SK-N-SH (cell line): ENCODE measurements around the gene ARRDC2. TPM values are rescaled to one million over a fixed set of nuclear protein-coding genes. Genes with fewer than 3 reads are reported as not detected.

Experiments
- CTCF ChIA-PET: fragments of 300-600, 350-600 bp; formaldehyde crosslinking; extraction: SDS; loops from one replicate; lab custom pipeline; 2021; lab: Yijun Ruan, JAX
- POLR2A ChIA-PET: fragments of 350-600 bp; sonication (Branson Sonifier 250); formaldehyde crosslinking; extraction: SDS; loops from one replicate; lab custom pipeline; 2020; ENCODE audit warnings: antibody characterized with exemption, inconsistent platforms; lab: Yijun Ruan, JAX
- DNase-seq: peaks from one replicate; pipeline ENCODE4 v3.0.0; 2012
- H2AFZ ChIP-seq: fragments of 200-600 bp; sonication (generic); 2 replicates; pipeline ENCODE4 v1.8.1; 2016; ENCODE audit warnings: antibody characterized with exemption, mild to moderate bottlenecking, low read depth
- H3F3A ChIP-seq: fragments of 200-600 bp; sonication (generic); replicated peaks from 2 replicates; pipeline ENCODE3; 2016; ENCODE audit warnings: antibody characterized with exemption, mild to moderate bottlenecking; ENCODE audit not compliant: insufficient read depth
- H3K27ac ChIP-seq, 2 experiments: fragments of 200-500 bp in 1 of 2; fragments of 200-600 bp in 1 of 2; sonication (Bioruptor generic) in 1 of 2; sonication (generic), shearing (Covaris generic) in 1 of 2; 2 replicates each; pipeline versions ENCODE4 v1.5.1 to v1.6.1; 2014 to 2016; ENCODE audit warnings: low read depth in 2 of 2, inconsistent platforms in 1 of 2, low read length in 1 of 2, mild to moderate bottlenecking in 1 of 2, mixed read lengths in 1 of 2
- H3K27me3 ChIP-seq: fragments of 200-600 bp; sonication (generic), shearing (Covaris generic); 2 replicates; pipeline ENCODE4 v1.6.1; 2016; ENCODE audit warnings: mixed run types; ENCODE audit not compliant: insufficient read depth
- H3K36me3 ChIP-seq, 2 experiments: fragments of 200-500 bp in 1 of 2; fragments of 200-600 bp in 1 of 2; sonication (Bioruptor generic) in 1 of 2; sonication (generic) in 1 of 2; replicated peaks in 1 of 2; 2 replicates each; pipeline versions ENCODE3 to v1.5.1; 2014 to 2016; ENCODE audit warnings: low read length in 1 of 2, mild to moderate bottlenecking in 1 of 2; ENCODE audit not compliant: insufficient read depth in 2 of 2, control insufficient read depth in 1 of 2
- H3K4me1 ChIP-seq, 2 experiments: fragments of 200-500 bp in 1 of 2; fragments of 200-600 bp in 1 of 2; sonication (Bioruptor generic) in 1 of 2; sonication (generic), shearing (Covaris generic) in 1 of 2; 2 replicates each; pipeline versions ENCODE4 v1.5.1 to v1.6.1; 2014 to 2016; ENCODE audit warnings: low read depth in 1 of 2, low read length in 1 of 2, mixed run types in 1 of 2; ENCODE audit not compliant: insufficient read depth in 2 of 2, control insufficient read depth in 1 of 2
- H3K4me2 ChIP-seq: fragments of 200-600 bp; sonication (generic), shearing (Covaris generic); 2 replicates; pipeline ENCODE4 v1.6.1; 2017; ENCODE audit warnings: mixed run types
- H3K4me3 ChIP-seq, 2 experiments: fragments of 200-500 bp in 1 of 2; fragments of 200-600 bp in 1 of 2; sonication (Bioruptor generic) in 1 of 2; sonication (generic), shearing (Covaris generic) in 1 of 2; 2 replicates each; pipeline versions ENCODE4 v1.5.1 to v1.8.1; 2014 to 2016; ENCODE audit warnings: low read depth in 2 of 2, inconsistent platforms in 1 of 2, low read length in 1 of 2, mild to moderate bottlenecking in 1 of 2, mixed read lengths in 1 of 2, moderate library complexity in 1 of 2
- H3K79me2 ChIP-seq: fragments of 200-600 bp; sonication (generic); 2 replicates; pipeline ENCODE4 v1.8.1; 2017; ENCODE audit warnings: mild to moderate bottlenecking; ENCODE audit not compliant: insufficient read depth
- H3K9ac ChIP-seq: fragments of 200-600 bp; sonication (generic); 2 replicates; pipeline ENCODE4 v1.6.1; 2017; ENCODE audit warnings: mixed run types
- H3K9me2 ChIP-seq: fragments of 200-600 bp; sonication (generic); 2 replicates; pipeline ENCODE4 v1.6.1; 2017; ENCODE audit warnings: mixed run types
- H3K9me3 ChIP-seq: fragments of 200-600 bp; sonication (generic); 2 replicates; pipeline ENCODE4 v1.6.1; 2017; ENCODE audit warnings: mixed run types, mild to moderate bottlenecking, moderate library complexity
- H4K20me1 ChIP-seq: fragments of 200-600 bp; sonication (generic); 2 replicates; pipeline ENCODE4 v1.6.1; 2017; ENCODE audit warnings: mild to moderate bottlenecking, mixed run types; ENCODE audit not compliant: insufficient read depth
- ELF1 ChIP-seq: IDR thresholded peaks from 2 replicates; pipeline ENCODE4 v1.4.0; 2012
- EP300 ChIP-seq, 2 experiments: IDR thresholded peaks; 2 replicates each; pipeline versions ENCODE4 v1.4.0 to v1.6.1; 2012; ENCODE audit warnings: borderline replicate concordance in 1 of 2, low read depth in 1 of 2, low read length in 1 of 2
- EZH2phosphoT487 ChIP-seq: fragments of 200-600 bp; sonication (generic); IDR thresholded peaks from 2 replicates; pipeline ENCODE4 v1.6.1; 2017; ENCODE audit warnings: low read depth, mixed run types, mild to moderate bottlenecking, antibody characterized with exemption, moderate library complexity, borderline replicate concordance
- FOXJ3 ChIP-seq: sonication (generic); formaldehyde crosslinking; IDR thresholded peaks from 2 replicates; pipeline ENCODE4 v1.5.1; 2020; ENCODE audit warnings: mild to moderate bottlenecking, missing genetic modification reagents
- GATA2 ChIP-seq: sonication (generic); formaldehyde crosslinking; IDR thresholded peaks from 2 replicates; pipeline ENCODE4 v1.5.0; 2020; ENCODE audit warnings: mild to moderate bottlenecking, missing genetic modification reagents
- JUND ChIP-seq: IDR thresholded peaks from 2 replicates; pipeline ENCODE4 v1.4.0; 2012
- RCOR1 ChIP-seq: fragments of 150-350 bp; IDR thresholded peaks from 2 replicates; pipeline ENCODE4 v1.6.1; 2017; ENCODE audit warnings: antibody characterized with exemption, low read length
- RFX5 ChIP-seq: IDR thresholded peaks from 2 replicates; pipeline ENCODE4 v1.6.1; 2012; ENCODE audit warnings: mild to moderate bottlenecking, improper control_type of control experiment, low read length
- TAF1 ChIP-seq: IDR thresholded peaks from 2 replicates; pipeline ENCODE4 v1.6.1; 2012; ENCODE audit warnings: low read depth, mild to moderate bottlenecking, low read length, moderate library complexity, borderline replicate concordance
- TEAD4 ChIP-seq: IDR thresholded peaks from 2 replicates; pipeline ENCODE4 v1.4.0; 2012; ENCODE audit warnings: mild to moderate bottlenecking, borderline replicate concordance; ENCODE audit not compliant: insufficient read depth
- YY1 ChIP-seq: IDR thresholded peaks from 2 replicates; pipeline ENCODE4 v1.4.0; 2012; ENCODE audit warnings: low read depth, mild to moderate bottlenecking
- WGBS: methylation state at CpG from one replicate; pipeline ENCODE4 v1.1.6; 2017; ENCODE audit warnings: low lambda C conversion rate; 5-methylcytosine and 5-hydroxymethylcytosine counted together
- polyA plus RNA-seq, 3 experiments: library from polyadenylated mRNA; depleted of rRNA; stranded (reverse); fragments of >200 nt; gene quantifications; 2 replicates each; pipeline ENCODE4 v1.2.3, GENCODE V29; 2012
- TF ChIP-seq, protein P1 (sequence below): fragments of 200-600 bp; sonication (generic); IDR thresholded peaks from 2 replicates; pipeline ENCODE4 v1.6.1; 2017; ENCODE audit warnings: antibody characterized with exemption, mild to moderate bottlenecking, moderate library complexity
- TF ChIP-seq, protein P2 (sequence below): fragments of 150-350 bp; IDR thresholded peaks from 2 replicates; pipeline ENCODE4 v1.6.1; 2017; ENCODE audit warnings: antibody characterized with exemption, low read length, low read depth, borderline replicate concordance
- TF ChIP-seq, protein P3 (sequence below): IDR thresholded peaks from 2 replicates; pipeline ENCODE4 v1.6.1; 2012; ENCODE audit warnings: mild to moderate bottlenecking, low read depth, low read length, moderate library complexity
- TF ChIP-seq, protein P4 (sequence below): IDR thresholded peaks from 2 replicates; pipeline ENCODE4 v1.4.0; 2012; ENCODE audit warnings: low read depth, borderline replicate concordance

The ARRDC2 gene
- polyA plus RNA-seq, 1 of the 3 experiments (the other 2 are of a cell fraction), result 5.5 TPM

DNA sequence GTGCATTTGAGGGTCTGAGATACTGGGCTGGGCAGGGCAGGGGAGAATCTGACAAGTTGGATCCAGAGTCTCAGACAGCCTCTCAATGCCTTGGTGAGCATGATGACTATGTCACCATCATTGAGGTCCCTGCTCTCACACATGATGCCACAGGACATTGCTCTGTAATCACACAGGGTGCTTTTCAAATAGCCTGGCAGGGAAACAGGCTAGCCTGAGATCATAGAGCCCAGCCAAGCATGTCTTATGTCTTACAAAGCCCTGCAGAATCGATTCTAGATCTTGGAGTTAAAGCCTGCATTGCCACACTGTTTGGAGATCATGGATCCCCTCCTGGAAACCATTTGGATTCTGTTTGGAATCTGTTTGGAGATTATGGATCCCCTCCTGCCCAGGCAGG lies 35.7 kb upstream of the ARRDC2 start:
- no peaks in the 10 kb centered on the region for H3K79me2 ChIP-seq
- CTCF ChIA-PET, result interaction anchor here (0.7 to 0.8 kb wide), 2 partner anchors 30 to 1144 kb away, joined by 3 read pairs; no protein-coding TSS in a partner anchor
- H3K9me2 ChIP-seq, result no peaks in the 10 kb centered on the region
- H4K20me1 ChIP-seq, result no peaks in the 10 kb centered on the region
- no peak overlapping the region for H2AFZ ChIP-seq
- H3K4me1 ChIP-seq, result peaks cover 0 to 8% of the 10 kb centered on the region in 2 experiments; a peak in 1 of 4 replicates
- H3F3A ChIP-seq, result no peaks in the 10 kb centered on the region
- 40% methylated on average over 1 of the region's 1 CpG for WGBS
- H3K4me2 ChIP-seq, result no peak overlapping the region
- POLR2A ChIA-PET, result no interaction called here
- H3K27me3 ChIP-seq, result no peaks in the 10 kb centered on the region
- no peak overlapping the region for H3K9ac ChIP-seq
- TF ChIP-seq TAF1 (no peak), YY1 (no peak), ELF1 (no peak), GATA2 (CRISPR knock-in tag) (no peak), JUND (no peak), RFX5 (no peak), FOXJ3 (no peak), EZH2phosphoT487 (no peak), RCOR1 (no peak), TEAD4 (no peak), EP300 (IDR thresholded peaks at IDR 0.05; ENCODE audit: borderline replicate concordance in 1 of 2, low read depth in 1 of 2, low read length in 1 of 2) (no peak)
- TF ChIP-seq, protein P1, sequence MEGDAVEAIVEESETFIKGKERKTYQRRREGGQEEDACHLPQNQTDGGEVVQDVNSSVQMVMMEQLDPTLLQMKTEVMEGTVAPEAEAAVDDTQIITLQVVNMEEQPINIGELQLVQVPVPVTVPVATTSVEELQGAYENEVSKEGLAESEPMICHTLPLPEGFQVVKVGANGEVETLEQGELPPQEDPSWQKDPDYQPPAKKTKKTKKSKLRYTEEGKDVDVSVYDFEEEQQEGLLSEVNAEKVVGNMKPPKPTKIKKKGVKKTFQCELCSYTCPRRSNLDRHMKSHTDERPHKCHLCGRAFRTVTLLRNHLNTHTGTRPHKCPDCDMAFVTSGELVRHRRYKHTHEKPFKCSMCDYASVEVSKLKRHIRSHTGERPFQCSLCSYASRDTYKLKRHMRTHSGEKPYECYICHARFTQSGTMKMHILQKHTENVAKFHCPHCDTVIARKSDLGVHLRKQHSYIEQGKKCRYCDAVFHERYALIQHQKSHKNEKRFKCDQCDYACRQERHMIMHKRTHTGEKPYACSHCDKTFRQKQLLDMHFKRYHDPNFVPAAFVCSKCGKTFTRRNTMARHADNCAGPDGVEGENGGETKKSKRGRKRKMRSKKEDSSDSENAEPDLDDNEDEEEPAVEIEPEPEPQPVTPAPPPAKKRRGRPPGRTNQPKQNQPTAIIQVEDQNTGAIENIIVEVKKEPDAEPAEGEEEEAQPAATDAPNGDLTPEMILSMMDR, result no peak
- TF ChIP-seq, protein P2, sequence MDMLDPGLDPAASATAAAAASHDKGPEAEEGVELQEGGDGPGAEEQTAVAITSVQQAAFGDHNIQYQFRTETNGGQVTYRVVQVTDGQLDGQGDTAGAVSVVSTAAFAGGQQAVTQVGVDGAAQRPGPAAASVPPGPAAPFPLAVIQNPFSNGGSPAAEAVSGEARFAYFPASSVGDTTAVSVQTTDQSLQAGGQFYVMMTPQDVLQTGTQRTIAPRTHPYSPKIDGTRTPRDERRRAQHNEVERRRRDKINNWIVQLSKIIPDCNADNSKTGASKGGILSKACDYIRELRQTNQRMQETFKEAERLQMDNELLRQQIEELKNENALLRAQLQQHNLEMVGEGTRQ, result no peak
- TF ChIP-seq, protein P3, sequence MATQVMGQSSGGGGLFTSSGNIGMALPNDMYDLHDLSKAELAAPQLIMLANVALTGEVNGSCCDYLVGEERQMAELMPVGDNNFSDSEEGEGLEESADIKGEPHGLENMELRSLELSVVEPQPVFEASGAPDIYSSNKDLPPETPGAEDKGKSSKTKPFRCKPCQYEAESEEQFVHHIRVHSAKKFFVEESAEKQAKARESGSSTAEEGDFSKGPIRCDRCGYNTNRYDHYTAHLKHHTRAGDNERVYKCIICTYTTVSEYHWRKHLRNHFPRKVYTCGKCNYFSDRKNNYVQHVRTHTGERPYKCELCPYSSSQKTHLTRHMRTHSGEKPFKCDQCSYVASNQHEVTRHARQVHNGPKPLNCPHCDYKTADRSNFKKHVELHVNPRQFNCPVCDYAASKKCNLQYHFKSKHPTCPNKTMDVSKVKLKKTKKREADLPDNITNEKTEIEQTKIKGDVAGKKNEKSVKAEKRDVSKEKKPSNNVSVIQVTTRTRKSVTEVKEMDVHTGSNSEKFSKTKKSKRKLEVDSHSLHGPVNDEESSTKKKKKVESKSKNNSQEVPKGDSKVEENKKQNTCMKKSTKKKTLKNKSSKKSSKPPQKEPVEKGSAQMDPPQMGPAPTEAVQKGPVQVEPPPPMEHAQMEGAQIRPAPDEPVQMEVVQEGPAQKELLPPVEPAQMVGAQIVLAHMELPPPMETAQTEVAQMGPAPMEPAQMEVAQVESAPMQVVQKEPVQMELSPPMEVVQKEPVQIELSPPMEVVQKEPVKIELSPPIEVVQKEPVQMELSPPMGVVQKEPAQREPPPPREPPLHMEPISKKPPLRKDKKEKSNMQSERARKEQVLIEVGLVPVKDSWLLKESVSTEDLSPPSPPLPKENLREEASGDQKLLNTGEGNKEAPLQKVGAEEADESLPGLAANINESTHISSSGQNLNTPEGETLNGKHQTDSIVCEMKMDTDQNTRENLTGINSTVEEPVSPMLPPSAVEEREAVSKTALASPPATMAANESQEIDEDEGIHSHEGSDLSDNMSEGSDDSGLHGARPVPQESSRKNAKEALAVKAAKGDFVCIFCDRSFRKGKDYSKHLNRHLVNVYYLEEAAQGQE, result no peak
- TF ChIP-seq, protein P4, sequence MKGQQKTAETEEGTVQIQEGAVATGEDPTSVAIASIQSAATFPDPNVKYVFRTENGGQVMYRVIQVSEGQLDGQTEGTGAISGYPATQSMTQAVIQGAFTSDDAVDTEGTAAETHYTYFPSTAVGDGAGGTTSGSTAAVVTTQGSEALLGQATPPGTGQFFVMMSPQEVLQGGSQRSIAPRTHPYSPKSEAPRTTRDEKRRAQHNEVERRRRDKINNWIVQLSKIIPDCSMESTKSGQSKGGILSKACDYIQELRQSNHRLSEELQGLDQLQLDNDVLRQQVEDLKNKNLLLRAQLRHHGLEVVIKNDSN, result no peak
- TF ChIP-seq, all 33 proteins: peak for 0
- no peaks in the 10 kb centered on the region for H3K9me3 ChIP-seq
- no peak overlapping the region for H3K27ac ChIP-seq
- DNase-seq, result no peak
- no peaks in the 10 kb centered on the region for H3K36me3 ChIP-seq
- no peak overlapping the region for H3K4me3 ChIP-seq
